ENCODE data around the gene TNPO3. TPM values are rescaled to one million over a fixed set of nuclear protein-coding genes. Genes with fewer than 3 reads are reported as not detected.

The TNPO3 gene
- total RNA-seq, 2 donors from 2014 or later = 36.8 to 46.6 TPM

GRCh38 chr7:129013048-129013724, 41.7 kb downstream of the TNPO3 start:
- Histone ChIP-seq H3K27ac (no peak overlapping the region), H3K9ac (ENCODE audit: low read depth in 2 of 2, low read length in 2 of 2) (no peak overlapping the region), H3K27me3 (no peaks in the 10 kb centered on the region), H3K4me1 (no peaks in the 10 kb centered on the region), H3K36me3 (peaks cover 7% of the 10 kb centered on the region), H3K9me3 (no peaks in the 10 kb centered on the region), H3K4me3 (no peak overlapping the region)
- intact Hi-C loops (cut with DNase I) = no loop called here
- no peak for TF ChIP-seq CTCF (IDR thresholded peaks at IDR 0.05)
- no peak for DNase-seq

GRCh38 chr7:129012641-129013040, 42.3 kb downstream of the TNPO3 start:
- Histone ChIP-seq H3K27me3 (no peaks in the 10 kb centered on the region), H3K27ac (no peak overlapping the region), H3K4me3 (no peak overlapping the region), H3K4me1 (no peaks in the 10 kb centered on the region), H3K9me3 (no peaks in the 10 kb centered on the region), H3K36me3 (peaks cover 7% of the 10 kb centered on the region), H3K9ac (ENCODE audit: low read depth in 2 of 2, low read length in 2 of 2) (no peak overlapping the region)
- DNase-seq = no peak
- intact Hi-C loops (cut with DNase I) = no loop called here
- no peak for TF ChIP-seq CTCF (IDR thresholded peaks at IDR 0.05)

- H3K27ac ChIP-seq = no peak overlapping the region
- no peak overlapping the region for H3K4me3 ChIP-seq
- intact Hi-C loops (cut with DNase I) = no loop called here
- no peaks in the 10 kb centered on the region for H3K27me3 ChIP-seq
- no peak for DNase-seq
- no peaks in the 10 kb centered on the region for H3K9me3 ChIP-seq
- H3K36me3 ChIP-seq = peaks cover 7% of the 10 kb centered on the region
- no peaks in the 10 kb centered on the region for H3K4me1 ChIP-seq
- no peak overlapping the region for H3K9ac ChIP-seq (ENCODE audit: low read depth in 2 of 2, low read length in 2 of 2)
- no peak for TF ChIP-seq CTCF (IDR thresholded peaks at IDR 0.05)
Observed at GRCh38 chr7:129010075-129010474, 44.8 kb downstream of the TNPO3 start.

- H3K27ac ChIP-seq = no peak overlapping the region
- H3K36me3 ChIP-seq = peaks cover 7% of the 10 kb centered on the region
Observed at GRCh38 chr7:129009437-129009836, 45.5 kb downstream of the TNPO3 start.

GRCh38 chr7:129008645-129009414, 46.1 kb downstream of the TNPO3 start:
- intact Hi-C loops (cut with DNase I) = no loop called here
- no peak for TF ChIP-seq CTCF (IDR thresholded peaks at IDR 0.05)
- Histone ChIP-seq H3K27ac (no peak overlapping the region), H3K9ac (ENCODE audit: low read depth in 2 of 2, low read length in 2 of 2) (no peak overlapping the region), H3K4me1 (no peaks in the 10 kb centered on the region), H3K9me3 (no peaks in the 10 kb centered on the region), H3K4me3 (no peak overlapping the region), H3K36me3 (peaks cover 7% of the 10 kb centered on the region), H3K27me3 (no peaks in the 10 kb centered on the region)
- DNase-seq = no peak

More at GRCh38 chr7:129009437-129009836, 45.5 kb downstream of the TNPO3 start:
- Histone ChIP-seq H3K9me3 (no peaks in the 10 kb centered on the region), H3K4me1 (no peaks in the 10 kb centered on the region), H3K9ac (ENCODE audit: low read depth in 2 of 2, low read length in 2 of 2) (no peak overlapping the region), H3K4me3 (no peak overlapping the region), H3K27me3 (no peaks in the 10 kb centered on the region)
- intact Hi-C loops (cut with DNase I) = no loop called here
- no peak for TF ChIP-seq CTCF (IDR thresholded peaks at IDR 0.05)
- DNase-seq = no peak
